Muscle layer of colon (tissue), 2 donors: ENCODE measurements around the gene PRPF40B.

Experiments used
- H3K27ac ChIP-seq: one replicate; pipeline ENCODE4 v1.7.0; 2013; ENCODE audit warnings: low read depth, mild to moderate bottlenecking, low read length, moderate library complexity
- H3K27me3 ChIP-seq, 2 donors: one replicate each; pipeline ENCODE4 v1.7.0; 2013; ENCODE audit warnings: low read length in 2 of 2, mild to moderate bottlenecking in 2 of 2; ENCODE audit not compliant: insufficient read depth in 2 of 2, control insufficient read depth in 1 of 2
- H3K36me3 ChIP-seq: one replicate; pipeline ENCODE4 v1.7.0; 2013; ENCODE audit warnings: mild to moderate bottlenecking, low read length; ENCODE audit not compliant: insufficient read depth
- H3K4me1 ChIP-seq: one replicate; pipeline ENCODE4 v1.7.0; 2013; ENCODE audit warnings: mild to moderate bottlenecking, low read length; ENCODE audit not compliant: insufficient read depth
- H3K4me3 ChIP-seq, 2 donors: one replicate each; pipeline ENCODE4 v1.7.0; 2013; ENCODE audit warnings: low read length in 2 of 2, low read depth in 1 of 2, mild to moderate bottlenecking in 1 of 2, moderate library complexity in 1 of 2
- H3K9ac ChIP-seq: one replicate; pipeline ENCODE4 v1.7.0; 2013; ENCODE audit warnings: low read length
- H3K9me3 ChIP-seq: one replicate; pipeline ENCODE4 v1.7.0; 2013; ENCODE audit warnings: mild to moderate bottlenecking, low read length
- donor health status: abdominal sarcoma.
- donor health status: Adenocarcinoma of cecum.

The PRPF40B gene

GRCh38 chr12:49612210-49612609 lies 11.2 kb upstream of the PRPF40B start:
- H3K9me3 ChIP-seq, result no peaks in the 10 kb centered on the region
- no peak overlapping the region for H3K4me3 ChIP-seq

GRCh38 chr12:49615725-49616124 lies 7.6 kb upstream of the PRPF40B start:
- no peak overlapping the region for H3K9ac ChIP-seq
- H3K27ac ChIP-seq, result no peak overlapping the region
- no peaks in the 10 kb centered on the region for H3K4me1 ChIP-seq
- no peaks in the 10 kb centered on the region for H3K27me3 ChIP-seq
- H3K9me3 ChIP-seq, result no peaks in the 10 kb centered on the region
- H3K4me3 ChIP-seq, result no peak overlapping the region
- H3K36me3 ChIP-seq, result no peaks in the 10 kb centered on the region

More at GRCh38 chr12:49612210-49612609, 11.2 kb upstream of the PRPF40B start:
- H3K36me3 ChIP-seq, result no peaks in the 10 kb centered on the region
- no peak overlapping the region for H3K9ac ChIP-seq
- no peaks in the 10 kb centered on the region for H3K4me1 ChIP-seq
- H3K27ac ChIP-seq, result no peak overlapping the region
- H3K27me3 ChIP-seq, result no peaks in the 10 kb centered on the region

- H3K9ac ChIP-seq, result no peak overlapping the region
- peaks cover 3% of the 10 kb centered on the region for H3K4me1 ChIP-seq
These were observed 6.7 kb upstream of the PRPF40B start for GRCh38 chr12:49616533-49617219.

GRCh38 chr12:49618576-49618975 lies 4.8 kb upstream of the PRPF40B start:
- no peaks in the 10 kb centered on the region for H3K27me3 ChIP-seq
- no peak overlapping the region for H3K9ac ChIP-seq
- H3K4me1 ChIP-seq, result peaks cover 4% of the 10 kb centered on the region
- H3K36me3 ChIP-seq, result no peaks in the 10 kb centered on the region
- H3K4me3 ChIP-seq, result no peak overlapping the region
- H3K9me3 ChIP-seq, result no peaks in the 10 kb centered on the region
- H3K27ac ChIP-seq, result no peak overlapping the region

More at GRCh38 chr12:49616533-49617219, 6.7 kb upstream of the PRPF40B start:
- Histone ChIP-seq H3K9me3 (no peaks in the 10 kb centered on the region), H3K27me3 (no peaks in the 10 kb centered on the region), H3K27ac (no peak overlapping the region), H3K4me3 (no peak overlapping the region), H3K36me3 (no peaks in the 10 kb centered on the region)

GRCh38 chr12:49619286-49619685 lies 4.1 kb upstream of the PRPF40B start:
- no peak overlapping the region for H3K9ac ChIP-seq

GRCh38 chr12:49621651-49622500 lies 1.5 kb upstream of the PRPF40B start:
- peak overlapping the region; percentile 34 for H3K9ac ChIP-seq
- peak overlapping the region; percentile 95 for H3K27ac ChIP-seq
- no peaks in the 10 kb centered on the region for H3K27me3 ChIP-seq
- no peaks in the 10 kb centered on the region for H3K9me3 ChIP-seq
- H3K4me3 ChIP-seq, result peak overlapping the region; percentile 55 to 91
- no peaks in the 10 kb centered on the region for H3K36me3 ChIP-seq
- peaks cover 22% of the 10 kb centered on the region for H3K4me1 ChIP-seq

More at GRCh38 chr12:49619286-49619685, 4.1 kb upstream of the PRPF40B start:
- Histone ChIP-seq H3K4me1 (peaks cover 9% of the 10 kb centered on the region), H3K36me3 (no peaks in the 10 kb centered on the region), H3K27ac (no peak overlapping the region), H3K4me3 (no peak overlapping the region), H3K9me3 (no peaks in the 10 kb centered on the region), H3K27me3 (no peaks in the 10 kb centered on the region)

GRCh38 chr12:49622501-49623141 lies 740 bp upstream of the PRPF40B start:
- Histone ChIP-seq H3K27ac (peak overlapping the region; percentile 95), H3K9me3 (no peaks in the 10 kb centered on the region), H3K27me3 (no peaks in the 10 kb centered on the region), H3K4me1 (peaks cover 22% of the 10 kb centered on the region), H3K4me3 (peak overlapping the region; percentile 55 to 91), H3K36me3 (no peaks in the 10 kb centered on the region), H3K9ac (peak overlapping the region; percentile 34)

GRCh38 chr12:49624921-49625577 lies 1.7 kb downstream of the PRPF40B start:
- Histone ChIP-seq H3K4me3 (no peak overlapping the region), H3K36me3 (no peaks in the 10 kb centered on the region), H3K9ac (no peak overlapping the region), H3K4me1 (peaks cover 22% of the 10 kb centered on the region), H3K9me3 (no peaks in the 10 kb centered on the region), H3K27me3 (no peaks in the 10 kb centered on the region), H3K27ac (peak overlapping the region; percentile 38)

- peaks cover 22% of the 10 kb centered on the region for H3K4me1 ChIP-seq
- no peak overlapping the region for H3K9ac ChIP-seq
- no peaks in the 10 kb centered on the region for H3K36me3 ChIP-seq
- H3K9me3 ChIP-seq, result no peaks in the 10 kb centered on the region
- no peak overlapping the region for H3K4me3 ChIP-seq
- H3K27me3 ChIP-seq, result no peaks in the 10 kb centered on the region
- no peak overlapping the region for H3K27ac ChIP-seq
These were observed 2.9 kb downstream of the PRPF40B start for GRCh38 chr12:49626169-49626835.

GRCh38 chr12:49626836-49627235 lies 3.5 kb downstream of the PRPF40B start:
- Histone ChIP-seq H3K27me3 (no peaks in the 10 kb centered on the region), H3K9ac (no peak overlapping the region), H3K27ac (no peak overlapping the region), H3K4me3 (no peak overlapping the region), H3K9me3 (no peaks in the 10 kb centered on the region), H3K36me3 (peaks cover 4% of the 10 kb centered on the region), H3K4me1 (peaks cover 18% of the 10 kb centered on the region)
